ENCODE measurements around the gene RFX5. TPM values are rescaled to one million over a fixed set of nuclear protein-coding genes. Genes with fewer than 3 reads are reported as not detected.

The RFX5 gene
- total and polyA plus RNA-seq, 2 donors (not counting 1 experiment from before 2014, with no cell fraction given), result 181 to 207 TPM

- H3K36me3 ChIP-seq (replicated peaks in 1 of 2; ENCODE audit: control extremely low read depth in 1 of 2, control insufficient read depth in 1 of 2, extremely low read depth in 1 of 2, insufficient read depth in 2 of 2, low read length in 1 of 2), result no peaks in the 10 kb centered on the region
- POLR2A ChIA-PET, result interaction anchor here (1.4 kb wide), 1 partner anchor 11 kb away, joined by 3 read pairs; no protein-coding TSS in a partner anchor
- DNase-seq, result no peak
- no peak overlapping the region for H3K27ac ChIP-seq (ENCODE audit: low read length in 2 of 2)
- no peaks in the 10 kb centered on the region for H3K9me3 Mint-ChIP-seq (ENCODE audit: insufficient read depth)
- H4K20me1 ChIP-seq (ENCODE audit: control insufficient read depth, insufficient read depth, low read length, poor library complexity, severe bottlenecking), result no peaks in the 10 kb centered on the region
- H3K4me3 Mint-ChIP-seq, result no peak overlapping the region
- no peak overlapping the region for H2AFZ ChIP-seq (ENCODE audit: insufficient read depth, low read depth, low read length, poor library complexity, severe bottlenecking)
- H3K27ac Mint-ChIP-seq, result no peak overlapping the region
- H3K4me3 ChIP-seq (ENCODE audit: control extremely low read depth in 1 of 5, extremely low read depth in 1 of 5, insufficient read depth in 1 of 5, low read depth in 2 of 5, low read length in 4 of 5), result no peak overlapping the region
- H3K79me2 ChIP-seq (ENCODE audit: control insufficient read depth, insufficient read depth, low read length), result no peaks in the 10 kb centered on the region
- H3K27me3 ChIP-seq (replicated peaks in 1 of 4; ENCODE audit: control extremely low read depth in 1 of 4, control insufficient read depth in 3 of 4, insufficient read depth in 4 of 4, low read length in 3 of 4), result peaks cover 0 to 5% (median 0%) of the 10 kb centered on the region in 4 experiments
- H3K4me1 ChIP-seq (ENCODE audit: control insufficient read depth in 2 of 2, insufficient read depth in 2 of 2, low read length in 2 of 2), result peaks cover 0 to 4% of the 10 kb centered on the region in 2 donors
- TF ChIP-seq CTCF (IDR thresholded peaks at IDR 0.05) (no peak), EZH2 (IDR thresholded peaks at IDR 0.05; ENCODE audit: borderline replicate concordance, insufficient read depth, low read depth, low read length, poor library complexity, severe bottlenecking) (no peak)
- CTCF ChIA-PET, result no interaction called here
- H3K27me3 Mint-ChIP-seq, result no peaks in the 10 kb centered on the region
- H3K4me1 Mint-ChIP-seq, result no peaks in the 10 kb centered on the region
- no peak overlapping the region for H3K4me2 ChIP-seq (replicated peaks; ENCODE audit: low read depth, low read length, poor library complexity, severe bottlenecking)
- no peak for ATAC-seq (ENCODE audit: low read depth)
- no peaks in the 10 kb centered on the region for H3K9me3 ChIP-seq (ENCODE audit: control extremely low read depth in 1 of 3, control insufficient read depth in 2 of 3, insufficient read depth in 1 of 3, low read length in 2 of 3)
- intact Hi-C loops (cut with micrococcal nuclease), result no loop called here
- no peak overlapping the region for H3K9ac ChIP-seq (ENCODE audit: low read length)
- WGBS (ENCODE audit: insufficient coverage), result 96% methylated on average over 19 of the region's 20 CpGs
Measured at GRCh38 chr1:151368393-151369301, 21.6 kb upstream of the RFX5 start.

Measured in B cell (primary cell).